ENCODE measurements around the gene SMIM17. TPM values are rescaled to one million over a fixed set of nuclear protein-coding genes. Genes with fewer than 3 reads are reported as not detected.

The SMIM17 gene
- total RNA-seq, 1 experiment from 2014 or later = not detected

DNA sequence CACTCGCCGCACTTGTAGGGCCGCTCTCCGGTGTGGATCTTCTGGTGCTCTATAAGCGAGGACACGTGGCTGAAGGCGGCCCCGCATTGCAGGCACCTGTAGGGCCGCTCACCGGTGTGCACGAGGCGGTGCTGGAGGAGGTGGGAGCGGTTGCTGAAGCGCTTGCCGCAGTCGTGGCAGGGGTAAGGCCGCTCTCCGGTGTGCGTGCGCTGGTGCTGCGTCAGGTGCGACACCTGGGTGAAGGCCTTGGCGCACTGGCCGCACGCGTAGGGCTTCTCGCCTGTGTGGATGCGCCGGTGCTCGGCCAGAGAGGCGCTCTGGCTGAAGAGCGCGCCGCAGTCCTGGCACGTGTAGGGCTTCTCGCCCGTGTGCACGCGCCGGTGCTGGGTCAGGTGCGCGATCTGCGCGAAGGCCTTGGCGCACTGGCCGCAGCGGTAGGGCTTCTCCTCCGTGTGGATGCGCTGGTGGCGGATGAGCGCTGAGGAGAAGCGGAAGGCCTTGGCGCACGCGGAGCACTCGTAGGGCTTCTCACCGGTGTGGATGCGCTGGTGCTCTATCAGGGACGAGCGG is 21.1 kb downstream of the SMIM17 start:
- Histone ChIP-seq H3K4me1 (ENCODE audit: control insufficient read depth in 1 of 2, insufficient read depth in 2 of 2, low read length in 2 of 2) (no peaks in the 10 kb centered on the region), H3K4me2 (ENCODE audit: low read length) (no peak overlapping the region), H3K9me2 (ENCODE audit: insufficient read depth) (no peaks in the 10 kb centered on the region), H3K27ac (ENCODE audit: low read depth, low read length) (no peak overlapping the region), H3K36me3 (ENCODE audit: control insufficient read depth in 1 of 2, insufficient read depth in 2 of 2, low read length in 2 of 2) (no peaks in the 10 kb centered on the region), H3K9me3 (ENCODE audit: control insufficient read depth in 1 of 2, insufficient read depth in 1 of 2, low read depth in 1 of 2, low read length in 2 of 2) (peaks cover 8 to 20% of the 10 kb centered on the region in 2 experiments; a peak in 2 of 4 replicates), H3K27me3 (ENCODE audit: insufficient read depth, low read length) (no peaks in the 10 kb centered on the region), H3K79me2 (ENCODE audit: insufficient read depth, low read length) (no peaks in the 10 kb centered on the region), H4K20me1 (ENCODE audit: insufficient read depth) (no peaks in the 10 kb centered on the region), H2AFZ (ENCODE audit: low read depth, low read length, poor library complexity, severe bottlenecking) (no peak overlapping the region), H3K4me3 (replicated peaks in 1 of 2; ENCODE audit: low read depth in 1 of 2, low read length in 2 of 2) (no peak overlapping the region), H3K9ac (ENCODE audit: low read length) (no peak overlapping the region)
- no peak for TF ChIP-seq YY1 (IDR thresholded peaks at IDR 0.05; ENCODE audit: extremely low read depth, insufficient replicate concordance, low read depth, low read length)
- TF ChIP-seq, protein P1, sequence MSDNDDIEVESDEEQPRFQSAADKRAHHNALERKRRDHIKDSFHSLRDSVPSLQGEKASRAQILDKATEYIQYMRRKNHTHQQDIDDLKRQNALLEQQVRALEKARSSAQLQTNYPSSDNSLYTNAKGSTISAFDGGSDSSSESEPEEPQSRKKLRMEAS (IDR thresholded peaks at IDR 0.05) = no peak
- TF ChIP-seq EGR1 (IDR thresholded peaks at IDR 0.05; ENCODE audit: low read depth) = no peak
- TF ChIP-seq, protein P2, sequence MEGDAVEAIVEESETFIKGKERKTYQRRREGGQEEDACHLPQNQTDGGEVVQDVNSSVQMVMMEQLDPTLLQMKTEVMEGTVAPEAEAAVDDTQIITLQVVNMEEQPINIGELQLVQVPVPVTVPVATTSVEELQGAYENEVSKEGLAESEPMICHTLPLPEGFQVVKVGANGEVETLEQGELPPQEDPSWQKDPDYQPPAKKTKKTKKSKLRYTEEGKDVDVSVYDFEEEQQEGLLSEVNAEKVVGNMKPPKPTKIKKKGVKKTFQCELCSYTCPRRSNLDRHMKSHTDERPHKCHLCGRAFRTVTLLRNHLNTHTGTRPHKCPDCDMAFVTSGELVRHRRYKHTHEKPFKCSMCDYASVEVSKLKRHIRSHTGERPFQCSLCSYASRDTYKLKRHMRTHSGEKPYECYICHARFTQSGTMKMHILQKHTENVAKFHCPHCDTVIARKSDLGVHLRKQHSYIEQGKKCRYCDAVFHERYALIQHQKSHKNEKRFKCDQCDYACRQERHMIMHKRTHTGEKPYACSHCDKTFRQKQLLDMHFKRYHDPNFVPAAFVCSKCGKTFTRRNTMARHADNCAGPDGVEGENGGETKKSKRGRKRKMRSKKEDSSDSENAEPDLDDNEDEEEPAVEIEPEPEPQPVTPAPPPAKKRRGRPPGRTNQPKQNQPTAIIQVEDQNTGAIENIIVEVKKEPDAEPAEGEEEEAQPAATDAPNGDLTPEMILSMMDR (IDR thresholded peaks at IDR 0.05 in 2 of 3, conservative IDR thresholded peaks at IDR 0.05 in 1 of 3; ENCODE audit: borderline replicate concordance in 1 of 3, insufficient read depth in 1 of 3, low read depth in 2 of 3, low read length in 2 of 3) = no peak
- TF ChIP-seq RAD21 (IDR thresholded peaks at IDR 0.05; ENCODE audit: low read depth) = no peak
- no peak for TF ChIP-seq SP1 (IDR thresholded peaks at IDR 0.05; ENCODE audit: low read depth)
- TF ChIP-seq POLR2A (IDR thresholded peaks at IDR 0.05; ENCODE audit: borderline replicate concordance, extremely low read depth, insufficient read depth, insufficient read length) = no peak
- TF ChIP-seq TCF7L2 (IDR thresholded peaks at IDR 0.05; ENCODE audit: borderline replicate concordance, extremely low read depth, insufficient read depth, insufficient read length) = no peak
- TF ChIP-seq POLR2AphosphoS5 (IDR thresholded peaks at IDR 0.05; ENCODE audit: low read depth, low read length) = no peak
- TF ChIP-seq SRF (IDR thresholded peaks at IDR 0.05; ENCODE audit: low read depth) = no peak
- no peak for TF ChIP-seq ELF1 (IDR thresholded peaks at IDR 0.05; ENCODE audit: borderline replicate concordance, low read depth)
- TF ChIP-seq ZNF274 (IDR thresholded peaks at IDR 0.05; ENCODE audit: low read depth, low read length) = no peak
- POLR2A ChIA-PET = no interaction called here
- CTCF ChIA-PET = no interaction called here
- intact Hi-C loops (cut with micrococcal nuclease) = no loop called here
- no TSS peak for BruUV-seq (replicated peaks)
- RAD21 ChIA-PET (ENCODE audit: low non-redundant PET in 1 of 2, low total read pairs in 2 of 2, uncharacterized antibody in 2 of 2, unreplicated experiment in 2 of 2) = no interaction called here
- DNase-seq (ENCODE audit: low read depth, low spot score) (no peak), ATAC-seq (no peak)

Measured in HCT116 (cell line).